NCI-H2029 (cell line): ENCODE data around the gene AP1AR.
A peak's percentile ranks its signal among the peaks of the same experiment; 100 is the strongest.
"Not testable (repeated sequence)": the region's sequence is repeated elsewhere in the genome, so short reads cannot be mapped to it uniquely, and the experiment has no call there.

Experiments used
- DNase-seq: peaks from one replicate; lab custom pipeline; 2025; lab: John Stamatoyannopoulos, UW

AP1AR gene, protein sequence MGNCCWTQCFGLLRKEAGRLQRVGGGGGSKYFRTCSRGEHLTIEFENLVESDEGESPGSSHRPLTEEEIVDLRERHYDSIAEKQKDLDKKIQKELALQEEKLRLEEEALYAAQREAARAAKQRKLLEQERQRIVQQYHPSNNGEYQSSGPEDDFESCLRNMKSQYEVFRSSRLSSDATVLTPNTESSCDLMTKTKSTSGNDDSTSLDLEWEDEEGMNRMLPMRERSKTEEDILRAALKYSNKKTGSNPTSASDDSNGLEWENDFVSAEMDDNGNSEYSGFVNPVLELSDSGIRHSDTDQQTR

DNA sequence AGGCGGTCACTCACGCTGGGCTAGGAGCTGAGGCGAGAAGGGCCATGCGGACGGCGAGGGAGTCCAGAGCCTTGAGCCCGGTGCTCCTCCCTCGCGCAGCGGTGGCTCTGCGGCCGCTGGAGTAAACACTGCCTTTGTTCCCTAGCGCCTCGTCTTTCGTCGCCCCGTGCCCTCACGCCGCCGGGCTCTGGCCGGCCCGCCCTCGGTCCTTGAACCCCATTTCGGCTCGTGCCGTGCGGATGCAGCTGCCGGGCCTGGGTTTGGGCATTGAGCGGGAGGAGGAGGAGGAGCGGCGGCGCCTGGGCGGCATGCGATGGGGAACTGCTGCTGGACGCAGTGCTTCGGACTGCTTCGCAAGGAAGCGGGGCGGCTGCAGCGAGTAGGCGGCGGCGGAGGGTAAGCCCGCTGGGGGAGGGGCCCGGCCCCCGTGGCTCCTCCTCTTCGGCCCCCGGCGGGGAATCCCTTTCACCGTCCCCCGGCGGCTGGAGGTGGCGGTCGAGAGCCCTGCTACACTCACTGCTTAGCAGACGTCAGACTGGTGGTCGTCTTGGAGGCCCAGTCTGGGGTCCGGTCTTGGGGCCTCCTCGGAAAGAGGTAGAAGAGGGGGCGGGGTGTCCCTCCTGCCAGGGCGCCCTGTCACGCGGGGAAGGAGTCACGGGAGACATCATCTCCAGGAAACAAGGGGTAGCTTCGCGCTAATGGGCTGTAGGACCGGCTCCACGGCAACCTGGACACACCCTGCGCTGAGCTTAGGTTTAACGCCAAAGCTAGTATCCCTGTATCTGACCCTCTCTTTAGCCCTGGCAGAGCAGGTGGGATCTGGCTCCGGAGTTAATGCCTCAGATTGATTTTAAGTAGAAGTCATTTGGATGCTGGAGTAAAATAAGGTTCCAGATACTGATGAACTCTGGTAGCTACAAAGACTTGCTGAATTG lies at the start of gene AP1AR:
Gene AP1AR (plus strand): TSS at position 9 of the 935 bp plus-strand sequence. CDS start 305 bp downstream, at position 314.
- DNase-seq: peak; percentile 59

DNA sequence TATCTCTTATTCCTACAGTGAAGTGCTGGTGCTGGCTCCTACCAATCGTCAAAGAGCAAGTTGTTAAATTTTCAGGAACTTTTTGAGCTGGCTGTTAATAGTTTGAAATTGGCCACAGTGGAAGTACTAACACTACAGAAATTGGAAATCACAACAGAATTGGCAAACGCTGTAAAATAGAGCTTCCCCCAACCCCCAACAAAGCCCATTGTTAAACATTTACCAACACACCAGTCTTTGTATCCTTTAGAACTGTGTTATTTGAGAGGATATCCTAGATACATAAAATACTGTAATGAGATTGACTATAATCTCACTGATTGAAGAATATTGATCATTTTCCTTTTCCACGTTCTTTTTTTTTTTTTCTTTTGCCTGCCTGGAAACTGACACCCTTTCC lies 49.0 kb upstream of the AP1AR start:
- no peak for DNase-seq

GRCh38 chr4:112183252-112183651 lies 48.3 kb upstream of the AP1AR start:
- DNase-seq: no peak

DNA sequence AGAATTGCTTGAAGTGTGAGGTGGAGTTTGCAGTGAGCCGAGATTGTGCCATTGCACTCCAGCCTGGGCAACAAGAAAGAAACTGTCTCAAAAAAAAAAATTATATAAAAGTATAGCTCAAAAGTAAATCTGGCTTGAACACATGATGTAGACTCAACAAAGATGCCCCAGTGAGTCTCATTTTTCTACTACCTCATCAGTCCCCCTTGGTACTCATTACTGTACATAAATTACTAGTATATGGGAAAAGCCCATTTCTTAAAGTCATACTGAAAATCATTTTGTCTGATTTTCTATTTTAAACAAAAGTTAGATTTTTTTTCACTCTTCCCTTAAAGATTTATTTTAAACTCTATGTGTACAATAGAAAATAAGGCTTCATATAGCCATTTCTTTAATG lies 47.1 kb upstream of the AP1AR start:
- no peak for DNase-seq

- DNase-seq: no peak
Measured at GRCh38 chr4:112185334-112185733, 46.3 kb upstream of the AP1AR start.

DNA sequence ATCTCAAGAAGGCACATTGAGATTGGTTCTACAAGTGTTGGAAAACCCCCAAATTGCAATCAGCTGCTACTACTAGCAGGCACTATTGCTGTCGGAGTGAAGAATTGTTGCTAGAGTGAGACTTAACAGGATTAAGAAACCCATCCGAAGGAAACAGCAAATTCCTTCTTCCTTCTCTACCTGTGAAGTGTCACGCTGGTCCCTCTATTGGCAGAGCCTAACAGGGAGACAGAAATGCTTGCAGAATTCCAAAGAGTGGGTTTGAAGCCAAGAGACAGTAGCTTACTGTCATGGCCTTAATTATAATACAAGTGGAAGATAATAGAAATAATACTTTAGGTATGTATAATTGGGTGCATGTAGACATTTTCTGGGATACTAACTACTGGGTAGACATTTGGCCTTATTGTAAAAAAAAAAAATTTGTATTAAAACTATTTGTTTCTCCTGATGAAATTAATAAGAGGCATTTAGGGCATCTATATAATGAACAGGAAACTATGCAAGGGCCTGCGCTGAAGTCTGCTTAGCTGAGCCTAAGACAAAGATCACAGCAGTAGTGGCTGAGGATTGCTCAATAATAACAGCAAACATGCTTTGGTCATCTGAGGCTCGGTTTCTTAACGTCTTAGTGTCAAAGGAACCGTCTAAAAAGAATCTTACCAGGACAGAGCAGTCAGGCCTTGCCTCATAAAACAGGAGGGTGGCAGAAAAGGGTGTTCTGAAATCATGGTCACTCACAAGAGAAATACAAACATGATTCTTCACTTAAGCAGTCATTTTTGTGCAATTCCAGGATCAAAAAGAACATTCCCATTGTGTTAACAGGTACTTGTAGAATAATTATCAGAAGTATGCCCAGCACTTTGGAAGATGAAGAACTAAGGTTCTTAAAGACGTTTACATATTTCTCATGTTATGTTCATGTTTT lies 45.6 kb upstream of the AP1AR start:
- no peak for DNase-seq

GRCh38 chr4:112189754-112190153 lies 41.8 kb upstream of the AP1AR start:
- no peak for DNase-seq

GRCh38 chr4:112190684-112191083 lies 40.9 kb upstream of the AP1AR start:
- no peak for DNase-seq

- DNase-seq: no peak
Measured at GRCh38 chr4:112196461-112196860, 35.1 kb upstream of the AP1AR start.

DNA sequence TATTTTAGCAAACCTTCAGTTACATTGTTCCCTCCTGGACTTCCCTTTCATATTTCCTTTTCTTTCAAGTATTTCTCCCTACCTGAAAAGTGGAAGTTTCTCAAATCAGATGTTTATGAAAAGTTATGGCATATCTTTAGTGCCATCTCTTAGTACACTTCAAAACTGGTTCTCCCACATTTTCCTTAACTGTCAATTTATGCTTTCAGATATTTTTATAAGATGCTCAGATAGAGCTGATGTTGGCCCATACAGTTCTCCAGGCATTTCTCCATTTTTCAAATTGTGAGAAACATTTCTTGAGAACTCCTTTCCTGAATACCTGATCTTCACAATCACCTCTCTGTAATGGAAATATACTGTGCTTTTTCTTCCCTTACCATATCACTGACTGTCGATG lies 32.5 kb upstream of the AP1AR start:
- DNase-seq: no peak

GRCh38 chr4:112201915-112202505 lies 29.6 kb upstream of the AP1AR start:
- no peak for DNase-seq

GRCh38 chr4:112203593-112203992 lies 28.0 kb upstream of the AP1AR start:
- no peak for DNase-seq

DNA sequence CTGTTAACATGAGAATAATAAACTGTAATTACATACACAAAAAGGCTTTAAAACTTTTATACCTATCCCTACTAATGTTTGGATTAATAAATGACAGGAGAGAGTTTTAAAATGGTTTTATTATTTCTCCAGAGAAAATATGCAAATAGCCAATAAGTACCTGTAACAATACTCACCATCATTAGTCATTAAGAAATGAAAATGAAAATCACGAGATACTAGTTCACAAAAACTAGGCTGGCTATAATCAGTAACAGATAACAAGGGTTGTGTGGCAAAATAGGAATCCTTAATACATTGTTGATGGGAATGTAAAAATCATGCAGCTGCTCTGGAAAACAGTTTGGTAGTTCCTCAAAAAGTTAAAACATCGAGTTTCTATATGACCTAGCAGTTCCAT lies 25.2 kb upstream of the AP1AR start:
- no peak for DNase-seq

GRCh38 chr4:112208137-112209095 lies 23.2 kb upstream of the AP1AR start:
- not testable (repeated sequence) for DNase-seq

- DNase-seq: no peak
Measured at GRCh38 chr4:112210777-112211176, 20.8 kb upstream of the AP1AR start.

GRCh38 chr4:112213091-112213490 lies 18.5 kb upstream of the AP1AR start:
- no peak for DNase-seq

DNA sequence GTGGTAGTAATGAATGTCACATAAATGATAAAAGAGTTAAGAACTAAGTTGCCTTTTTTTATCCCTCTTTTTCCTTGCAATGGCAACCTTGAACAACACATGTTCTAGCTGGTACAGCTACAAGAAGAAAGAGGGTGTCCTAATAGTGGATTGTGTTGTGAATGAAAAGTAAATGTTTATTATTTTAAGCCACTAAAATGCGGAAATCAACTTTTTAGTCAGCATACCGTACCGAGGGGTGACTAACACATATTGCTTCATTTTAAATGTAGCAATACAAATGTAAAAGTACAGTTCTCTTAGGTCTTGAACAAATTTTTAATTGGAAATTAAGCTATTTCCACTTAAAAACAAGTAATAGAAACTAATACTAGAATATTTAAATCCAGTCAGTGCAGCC lies 17.7 kb upstream of the AP1AR start:
- DNase-seq: no peak

GRCh38 chr4:112214390-112215264 lies 17.0 kb upstream of the AP1AR start:
- no peak for DNase-seq

- DNase-seq: no peak
Measured at GRCh38 chr4:112219826-112220366, 11.7 kb upstream of the AP1AR start.
